Measurements from ENCODE around the gene SPN.

SPN gene

DNA sequence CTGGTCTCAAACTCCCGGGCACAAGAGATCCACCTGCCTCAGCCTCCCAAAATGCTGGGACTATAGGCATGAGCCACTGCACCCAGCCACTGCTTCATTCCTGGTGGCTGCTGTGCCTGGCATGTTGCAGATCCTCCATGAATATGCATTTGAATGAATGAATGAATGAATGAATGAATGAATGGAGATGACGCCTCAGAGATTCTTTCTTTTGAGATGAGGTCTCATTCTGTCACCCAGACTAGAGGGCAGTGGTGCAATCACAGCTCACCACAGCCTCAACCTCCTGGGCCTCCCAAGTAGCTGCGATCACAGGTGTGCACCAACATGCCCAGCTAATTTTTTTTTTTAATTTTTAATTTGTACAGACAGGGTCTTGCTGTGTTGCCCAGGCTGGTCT is 5.2 kb downstream of the SPN start:
- no peak for DNase-seq (ENCODE audit: low read depth)
- H3K4me3 ChIP-seq (ENCODE audit: low read length): no peak overlapping the region
- TF ChIP-seq, protein P1, sequence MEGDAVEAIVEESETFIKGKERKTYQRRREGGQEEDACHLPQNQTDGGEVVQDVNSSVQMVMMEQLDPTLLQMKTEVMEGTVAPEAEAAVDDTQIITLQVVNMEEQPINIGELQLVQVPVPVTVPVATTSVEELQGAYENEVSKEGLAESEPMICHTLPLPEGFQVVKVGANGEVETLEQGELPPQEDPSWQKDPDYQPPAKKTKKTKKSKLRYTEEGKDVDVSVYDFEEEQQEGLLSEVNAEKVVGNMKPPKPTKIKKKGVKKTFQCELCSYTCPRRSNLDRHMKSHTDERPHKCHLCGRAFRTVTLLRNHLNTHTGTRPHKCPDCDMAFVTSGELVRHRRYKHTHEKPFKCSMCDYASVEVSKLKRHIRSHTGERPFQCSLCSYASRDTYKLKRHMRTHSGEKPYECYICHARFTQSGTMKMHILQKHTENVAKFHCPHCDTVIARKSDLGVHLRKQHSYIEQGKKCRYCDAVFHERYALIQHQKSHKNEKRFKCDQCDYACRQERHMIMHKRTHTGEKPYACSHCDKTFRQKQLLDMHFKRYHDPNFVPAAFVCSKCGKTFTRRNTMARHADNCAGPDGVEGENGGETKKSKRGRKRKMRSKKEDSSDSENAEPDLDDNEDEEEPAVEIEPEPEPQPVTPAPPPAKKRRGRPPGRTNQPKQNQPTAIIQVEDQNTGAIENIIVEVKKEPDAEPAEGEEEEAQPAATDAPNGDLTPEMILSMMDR (conservative IDR thresholded peaks at IDR 0.05; ENCODE audit: low read depth, low read length): no peak

DNA sequence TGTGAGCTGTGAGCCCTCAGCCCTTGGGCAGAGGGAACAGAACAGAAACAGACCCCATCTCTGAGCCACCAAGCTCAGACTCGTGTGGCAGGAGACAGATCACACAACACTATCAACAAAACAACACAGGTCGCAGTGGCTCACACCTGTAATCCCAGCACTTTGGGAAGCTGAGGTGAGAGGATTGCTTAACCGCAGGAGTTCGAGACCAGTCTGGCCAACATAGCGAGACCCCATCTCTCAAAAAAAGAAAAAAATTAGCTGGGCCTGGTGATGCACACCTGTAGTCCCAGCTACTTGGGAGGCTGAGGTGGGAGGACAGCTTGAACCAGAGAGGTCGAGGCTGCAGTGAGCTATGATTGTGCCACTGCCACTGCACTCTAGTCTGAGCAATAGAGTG is 10.5 kb downstream of the SPN start:
- no peak for DNase-seq (ENCODE audit: low read depth)
- H3K4me3 ChIP-seq (ENCODE audit: low read length): no peak overlapping the region
- TF ChIP-seq, protein P1 (conservative IDR thresholded peaks at IDR 0.05; ENCODE audit: low read depth, low read length): no peak

DNA sequence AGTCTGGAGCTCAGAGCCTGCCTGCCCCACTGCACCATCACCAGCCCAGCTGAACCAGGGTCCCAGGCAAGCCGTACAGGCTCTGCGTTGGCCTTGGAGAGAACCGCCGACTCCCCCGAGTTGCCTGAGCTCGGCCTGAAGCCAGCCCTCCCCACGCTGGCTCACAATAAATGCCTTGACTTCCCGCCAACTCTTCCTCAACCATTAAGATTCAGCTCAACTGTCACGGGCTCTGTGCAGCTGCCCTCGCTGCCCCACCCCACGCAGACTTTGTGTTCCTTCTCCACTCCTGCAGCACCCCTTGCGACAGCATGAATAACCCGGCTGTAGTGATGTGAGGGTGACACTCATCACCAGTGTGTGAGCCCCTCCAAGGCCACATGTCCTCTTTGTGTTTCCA is 11.1 kb downstream of the SPN start:
- TF ChIP-seq, protein P1 (conservative IDR thresholded peaks at IDR 0.05; ENCODE audit: low read depth, low read length): no peak
- no peak for DNase-seq (ENCODE audit: low read depth)
- H3K4me3 ChIP-seq (ENCODE audit: low read length): no peak overlapping the region

DNA sequence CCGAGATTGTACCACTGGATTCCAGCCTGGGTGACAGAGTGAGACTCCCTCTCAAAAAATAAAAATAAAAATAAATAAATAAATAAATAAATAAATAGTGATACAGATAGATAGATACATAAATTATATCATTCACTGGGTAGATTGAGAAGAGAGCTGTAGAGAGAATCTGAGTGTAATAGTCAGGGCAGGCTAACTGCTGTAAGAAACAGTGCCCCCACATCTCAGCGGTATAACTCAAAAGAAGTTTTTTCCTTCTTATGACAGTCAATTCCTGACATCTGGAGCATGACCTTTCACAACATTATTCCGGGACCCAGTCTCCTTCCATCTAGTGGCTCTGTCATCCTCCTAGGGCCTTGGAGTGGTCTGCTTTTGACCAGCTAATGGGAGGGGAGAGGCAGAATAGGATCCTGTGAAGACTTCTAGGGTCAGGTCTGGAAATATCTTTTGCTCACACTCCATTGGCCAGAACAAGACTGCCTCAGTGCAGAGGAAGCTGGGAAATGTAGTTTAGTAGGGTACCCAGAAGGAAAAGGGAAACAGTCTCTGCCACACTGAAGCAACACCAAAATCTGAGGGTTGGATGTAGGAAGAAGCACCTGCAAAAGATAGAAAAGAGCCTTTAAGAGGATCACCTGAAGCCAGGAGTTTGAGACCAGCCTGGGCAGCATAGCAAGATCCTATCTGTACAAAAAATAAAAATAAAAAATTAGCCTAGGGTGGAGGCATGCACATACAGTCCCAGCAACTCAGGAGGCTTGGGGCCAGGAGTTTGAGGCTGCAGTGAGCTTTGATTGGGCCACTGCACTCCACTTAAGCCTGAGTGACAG is 13.0 kb downstream of the SPN start:
- TF ChIP-seq, protein P1 (conservative IDR thresholded peaks at IDR 0.05; ENCODE audit: low read depth, low read length): no peak
- no peak overlapping the region for H3K4me3 ChIP-seq (ENCODE audit: low read length)
- DNase-seq (ENCODE audit: low read depth): no peak

DNA sequence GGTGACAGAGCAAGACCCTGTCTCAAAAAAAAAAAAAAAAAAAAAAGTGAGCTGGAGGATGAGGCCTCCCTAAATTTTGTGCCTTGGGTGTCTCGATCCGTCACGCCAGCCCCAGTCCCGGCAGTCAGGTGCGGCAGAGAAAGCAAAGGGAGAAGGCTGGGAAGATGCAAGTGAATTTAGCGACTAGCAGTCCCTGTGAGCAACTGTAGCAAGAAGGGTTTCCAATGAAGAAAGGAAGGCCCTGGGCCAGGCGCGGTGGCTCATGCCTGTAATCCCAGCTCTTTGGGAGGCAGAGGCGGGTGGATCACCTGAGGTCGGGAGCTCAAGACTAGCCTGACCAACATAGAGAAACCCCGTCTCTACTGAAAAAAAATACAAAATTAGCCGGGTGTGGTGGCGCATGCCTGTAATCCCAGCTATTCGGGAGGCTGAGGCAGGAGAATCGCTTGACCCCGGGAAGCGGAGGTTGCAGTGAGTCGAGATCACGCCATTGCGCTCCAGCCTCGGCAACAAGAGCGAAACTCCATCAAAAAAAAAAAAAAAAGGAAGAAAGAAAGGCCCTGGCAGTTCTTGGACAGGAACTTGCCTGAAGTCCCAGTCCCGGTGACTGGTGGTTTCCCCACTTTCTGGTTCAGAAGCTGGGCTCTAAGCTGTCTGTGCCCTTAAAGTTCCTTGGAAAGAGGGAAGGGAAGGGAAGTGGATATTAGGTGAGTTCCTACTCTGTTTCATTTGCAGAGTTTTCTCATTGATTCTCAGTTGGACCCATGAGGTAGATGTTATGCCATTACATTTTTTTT is 14.1 kb downstream of the SPN start:
- DNase-seq (ENCODE audit: low read depth): no peak
- H3K4me3 ChIP-seq (ENCODE audit: low read length): no peak overlapping the region
- TF ChIP-seq, protein P1 (conservative IDR thresholded peaks at IDR 0.05; ENCODE audit: low read depth, low read length): no peak

DNA sequence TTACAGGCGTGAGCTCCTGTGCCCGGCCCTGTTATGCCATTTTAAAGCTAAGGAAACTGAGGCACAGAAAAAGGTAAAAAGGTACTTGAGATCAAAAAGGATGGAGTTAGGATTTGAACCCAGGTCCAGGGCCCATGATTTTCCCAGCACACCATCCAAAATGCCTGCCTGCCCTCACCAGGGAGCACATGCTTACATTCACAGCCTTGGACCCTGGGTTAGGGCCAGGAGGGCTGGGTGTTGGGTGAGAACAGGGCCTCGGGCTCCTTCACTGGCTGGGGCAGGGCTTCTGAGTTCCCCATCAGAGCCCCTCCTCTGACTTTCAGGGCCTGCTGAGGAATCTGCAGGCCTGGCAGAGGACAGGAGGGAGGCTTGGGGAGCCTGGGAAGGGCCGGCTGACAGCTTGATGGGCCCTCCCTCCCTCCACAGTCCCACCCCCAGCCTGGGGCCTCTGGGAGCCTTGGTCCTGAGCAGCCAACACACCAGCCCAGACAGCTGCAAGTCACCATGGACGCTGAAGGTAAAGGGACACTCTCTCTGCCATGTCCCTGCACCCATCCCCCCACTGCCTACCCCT is 15.7 kb downstream of the SPN start, which contains the start of gene QPRT:
TSS of gene QPRT (plus strand) at position 490 of the 577 bp plus-strand sequence. CDS start at position 508, 18 bp downstream.
- TF ChIP-seq, protein P1 (conservative IDR thresholded peaks at IDR 0.05; ENCODE audit: low read depth, low read length): no peak
- peak within 1 kb of the TSS; percentile 58 for H3K4me3 ChIP-seq (ENCODE audit: low read length)
- DNase-seq (ENCODE audit: low read depth): no peak

Measured in retinal pigment epithelial cell (primary cell).